ENCODE data around the gene LYSMD3. TPM values are rescaled to one million over a fixed set of nuclear protein-coding genes. Genes with fewer than 3 reads are reported as not detected.

The LYSMD3 gene
- total and polyA plus RNA-seq, 7 donors: 8.0 to 23.7 (median 15.5) TPM

DNA sequence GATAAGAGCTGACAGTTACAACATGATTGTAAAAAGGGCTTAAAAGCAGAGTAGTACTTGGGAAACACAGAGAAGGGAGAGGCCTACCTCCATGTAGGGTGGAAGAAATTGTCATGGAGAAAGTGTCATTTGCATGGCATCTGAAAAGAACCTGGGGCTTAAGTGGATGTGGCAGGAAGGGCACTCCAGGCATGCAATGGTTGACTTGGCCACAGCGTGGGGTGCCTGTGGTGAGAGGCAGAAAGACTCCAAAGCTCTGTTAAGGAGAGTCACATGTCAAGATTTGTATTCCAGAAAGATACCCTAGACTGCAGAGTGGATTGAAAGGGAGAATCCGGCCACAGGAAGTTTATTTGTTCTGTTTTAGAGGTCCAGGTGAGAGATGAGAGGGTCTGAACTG is 52.3 kb downstream of the LYSMD3 start:
- Histone ChIP-seq H3K36me3 (no peaks in the 10 kb centered on the region), H3K4me1 (peaks cover 0 to 23% (median 18%) of the 10 kb centered on the region in 4 donors), H3K27me3 (no peaks in the 10 kb centered on the region), H3K4me3 (peak overlapping the region in 1 of 4 donors; percentile 2), H3K9me3 (no peaks in the 10 kb centered on the region), H3K27ac (peak overlapping the region in 1 of 4 donors; percentile 36)
- DNase-seq: no peak
- TF ChIP-seq, protein P1, sequence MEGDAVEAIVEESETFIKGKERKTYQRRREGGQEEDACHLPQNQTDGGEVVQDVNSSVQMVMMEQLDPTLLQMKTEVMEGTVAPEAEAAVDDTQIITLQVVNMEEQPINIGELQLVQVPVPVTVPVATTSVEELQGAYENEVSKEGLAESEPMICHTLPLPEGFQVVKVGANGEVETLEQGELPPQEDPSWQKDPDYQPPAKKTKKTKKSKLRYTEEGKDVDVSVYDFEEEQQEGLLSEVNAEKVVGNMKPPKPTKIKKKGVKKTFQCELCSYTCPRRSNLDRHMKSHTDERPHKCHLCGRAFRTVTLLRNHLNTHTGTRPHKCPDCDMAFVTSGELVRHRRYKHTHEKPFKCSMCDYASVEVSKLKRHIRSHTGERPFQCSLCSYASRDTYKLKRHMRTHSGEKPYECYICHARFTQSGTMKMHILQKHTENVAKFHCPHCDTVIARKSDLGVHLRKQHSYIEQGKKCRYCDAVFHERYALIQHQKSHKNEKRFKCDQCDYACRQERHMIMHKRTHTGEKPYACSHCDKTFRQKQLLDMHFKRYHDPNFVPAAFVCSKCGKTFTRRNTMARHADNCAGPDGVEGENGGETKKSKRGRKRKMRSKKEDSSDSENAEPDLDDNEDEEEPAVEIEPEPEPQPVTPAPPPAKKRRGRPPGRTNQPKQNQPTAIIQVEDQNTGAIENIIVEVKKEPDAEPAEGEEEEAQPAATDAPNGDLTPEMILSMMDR (IDR thresholded peaks at IDR 0.05): no peak
- no peak for TF ChIP-seq POLR2A (IDR thresholded peaks at IDR 0.05)
- no peak for TF ChIP-seq EP300 (IDR thresholded peaks at IDR 0.05)
- no peak for TF ChIP-seq POLR2AphosphoS5 (IDR thresholded peaks at IDR 0.05)
- intact Hi-C loops (cut with DNase I): no loop called here
- 80 to 83% methylated on average over 2 of the region's 2 CpGs for WGBS, 2 donors

DNA sequence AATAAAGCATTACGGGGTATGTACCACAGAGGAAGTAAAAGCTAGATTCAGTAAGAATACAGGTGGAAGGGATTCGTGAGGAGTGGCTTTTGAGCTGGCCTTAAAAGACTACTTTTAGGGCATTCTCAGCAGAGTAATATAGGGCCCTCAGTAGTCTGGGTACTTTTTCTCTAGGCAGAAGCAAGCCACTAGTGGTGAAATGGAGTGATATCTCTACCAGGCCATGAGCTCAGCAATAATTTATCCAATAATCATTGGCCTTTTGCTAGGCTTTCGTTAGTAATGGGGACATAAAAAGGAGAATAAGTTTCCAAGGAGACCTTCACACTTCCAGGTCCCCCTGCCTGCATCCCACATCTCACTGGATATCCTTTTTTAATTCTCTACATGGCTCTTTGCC is 53.0 kb downstream of the LYSMD3 start:
- H3K27ac ChIP-seq: no peak overlapping the region
- H3K4me3 ChIP-seq: no peak overlapping the region
- H3K36me3 ChIP-seq: no peaks in the 10 kb centered on the region
- no peaks in the 10 kb centered on the region for H3K27me3 ChIP-seq
- WGBS, 2 donors: 84 to 87% methylated on average over 3 of the region's 3 CpGs
- no peaks in the 10 kb centered on the region for H3K9me3 ChIP-seq
- peaks cover 0 to 27% (median 23%) of the 10 kb centered on the region in 4 donors for H3K4me1 ChIP-seq
- no peak for TF ChIP-seq EP300 (IDR thresholded peaks at IDR 0.05)
- TF ChIP-seq POLR2A (IDR thresholded peaks at IDR 0.05): no peak
- no peak for TF ChIP-seq POLR2AphosphoS5 (IDR thresholded peaks at IDR 0.05)
- TF ChIP-seq, protein P1 (IDR thresholded peaks at IDR 0.05): no peak
- DNase-seq: no peak
- intact Hi-C loops (cut with DNase I): no loop called here

DNA sequence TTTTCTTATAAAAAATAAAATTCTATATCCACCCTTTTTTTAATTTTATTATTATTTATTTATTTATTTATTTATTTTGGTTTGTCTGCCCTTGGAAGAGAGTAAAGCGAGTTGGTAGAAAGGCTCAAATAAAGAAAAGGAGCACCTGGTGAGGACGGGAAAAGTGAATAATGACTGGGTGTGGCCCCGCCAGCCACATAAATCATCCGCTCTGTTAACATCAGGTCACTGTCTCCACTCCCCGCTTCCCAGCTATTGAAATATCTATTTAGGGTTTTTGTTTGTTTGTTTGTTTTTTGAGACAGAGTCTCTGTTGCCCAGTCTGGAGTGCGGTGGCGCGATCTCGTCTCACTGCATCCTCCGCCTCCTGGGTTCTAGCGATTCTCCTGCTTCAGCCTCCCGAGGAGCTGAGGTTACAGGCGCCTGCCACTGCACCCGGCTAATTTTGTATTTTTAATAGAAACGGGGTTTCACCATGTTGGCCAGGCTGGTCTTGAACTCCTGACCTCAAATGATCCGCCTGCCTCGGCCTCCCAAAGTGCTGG is 53.9 kb downstream of the LYSMD3 start:
- no peak overlapping the region for H3K27ac ChIP-seq

DNA sequence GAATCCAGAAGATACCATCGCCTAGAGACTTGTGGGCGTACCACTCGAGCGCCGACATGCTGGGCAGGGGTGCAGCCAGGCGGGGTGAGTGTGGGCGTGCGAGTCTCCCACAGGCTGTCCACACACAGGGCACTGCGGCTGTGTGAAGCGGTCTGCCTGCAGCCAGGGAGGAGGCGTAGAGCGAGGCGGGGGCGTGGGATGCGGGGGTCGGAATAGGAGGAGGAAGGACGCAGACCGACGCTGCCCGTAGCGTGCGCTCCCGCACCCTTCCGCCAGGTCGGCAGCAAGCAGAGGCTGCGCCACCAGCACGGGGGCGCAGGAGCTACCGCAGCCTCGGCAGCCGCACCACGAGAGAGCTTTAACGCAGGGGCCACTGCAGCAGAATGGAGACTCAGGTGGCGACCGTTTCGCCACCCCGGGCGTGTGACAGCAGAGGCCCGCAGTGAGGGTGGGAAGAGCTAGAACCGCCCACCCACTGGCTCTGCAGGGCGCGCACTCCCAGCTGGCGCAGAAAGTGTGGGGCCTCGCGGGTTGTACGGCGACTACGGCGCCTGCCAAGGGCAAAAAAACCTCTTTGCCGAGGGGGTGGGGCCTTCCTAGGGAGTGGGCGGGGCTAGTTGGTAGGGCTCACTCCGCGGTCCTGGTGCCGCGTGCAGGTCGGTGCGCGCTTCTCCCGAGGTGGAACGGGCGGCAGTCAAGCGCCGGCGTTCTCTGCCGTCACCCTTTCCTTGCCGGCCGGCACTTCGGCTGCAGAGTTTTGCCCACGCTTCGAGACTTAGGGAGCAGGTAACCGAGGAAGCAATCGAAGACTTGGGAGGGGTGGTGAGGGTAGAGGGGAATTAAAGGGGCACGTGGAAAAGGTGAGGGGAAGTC is 54.9 kb downstream of the LYSMD3 start, which contains the start of the genes MBLAC2 and POLR3G:
MBLAC2 (minus strand) TSS at position 537 of the 873 bp plus-strand sequence; CDS start at position 58, 479 bp downstream.
POLR3G (plus strand) TSS at position 630 of the 873 bp plus-strand sequence. CDS start 10,704 bp downstream, outside the sequence.
- H3K9me3 ChIP-seq: no peaks in the 10 kb centered on the region
- H3K27me3 ChIP-seq: no peaks in the 10 kb centered on the region
- peak within 1 kb of the TSS; percentile 77 to 83 (median 80) for H3K27ac ChIP-seq
- H3K36me3 ChIP-seq: no peaks in the 10 kb centered on the region
- peak; percentile 96 for DNase-seq
- WGBS, 2 donors: 0% methylated on average over 73 of the region's 73 CpGs
- intact Hi-C loops (cut with DNase I): loop anchor here (1.0 to 2.0 kb wide), 3 partner anchors 34 to 64 kb away; partner anchors contain the start of gene LYSMD3
- TF ChIP-seq, protein P1 (IDR thresholded peaks at IDR 0.05): peak; percentile 50 to 65 (median 62)
- peak; percentile 50 to 66 for TF ChIP-seq POLR2A (IDR thresholded peaks at IDR 0.05)
- no peak for TF ChIP-seq EP300 (IDR thresholded peaks at IDR 0.05)
- TF ChIP-seq POLR2AphosphoS5 (IDR thresholded peaks at IDR 0.05): peak; percentile 86 to 95 (median 87)
- H3K4me1 ChIP-seq: peaks cover 0 to 28% (median 23%) of the 10 kb centered on the region in 4 donors
- peak within 1 kb of the TSS; percentile 70 to 85 (median 80) for H3K4me3 ChIP-seq

More for the DNA sequence above, 53.9 kb downstream of the LYSMD3 start:
- H3K36me3 ChIP-seq: no peaks in the 10 kb centered on the region
- TF ChIP-seq POLR2A (IDR thresholded peaks at IDR 0.05): no peak
- no peak for TF ChIP-seq POLR2AphosphoS5 (IDR thresholded peaks at IDR 0.05)
- TF ChIP-seq, protein P1 (IDR thresholded peaks at IDR 0.05): no peak
- no peak for TF ChIP-seq EP300 (IDR thresholded peaks at IDR 0.05)
- H3K9me3 ChIP-seq: no peaks in the 10 kb centered on the region
- peak overlapping the region; percentile 70 to 85 (median 80) for H3K4me3 ChIP-seq
- peaks cover 0 to 28% (median 23%) of the 10 kb centered on the region in 4 donors for H3K4me1 ChIP-seq
- 65 to 77% methylated on average over 17 of the region's 17 CpGs for WGBS, 2 donors
- DNase-seq: no peak
- intact Hi-C loops (cut with DNase I): loop anchor here (2.0 kb wide), 2 partner anchors 35 to 65 kb away; no protein-coding TSS in a partner anchor
- no peaks in the 10 kb centered on the region for H3K27me3 ChIP-seq
